ENCODE data around the gene AMZ2.
"Not testable (repeated sequence)": the region's sequence is repeated elsewhere in the genome, so short reads cannot be mapped to it uniquely, and the experiment has no call there.

The AMZ2 gene

GRCh38 chr17:68248891-68249290 lies 1.0 kb downstream of the AMZ2 start:
- no peak for DNase-seq (ENCODE audit: extremely low read depth, insufficient read length)
- no peaks in the 10 kb centered on the region; the same call in 1 of the 2 replicates for H3K36me3 ChIP-seq (ENCODE audit: control insufficient read depth, insufficient read depth, low read length)
- H3K27me3 ChIP-seq (replicated peaks; ENCODE audit: control insufficient read depth, insufficient read depth, low read length) = no peaks in the 10 kb centered on the region
- H3K4me3 ChIP-seq (replicated peaks; ENCODE audit: low read depth, low read length) = peak overlapping the region; percentile 72
- TF ChIP-seq, protein P1, sequence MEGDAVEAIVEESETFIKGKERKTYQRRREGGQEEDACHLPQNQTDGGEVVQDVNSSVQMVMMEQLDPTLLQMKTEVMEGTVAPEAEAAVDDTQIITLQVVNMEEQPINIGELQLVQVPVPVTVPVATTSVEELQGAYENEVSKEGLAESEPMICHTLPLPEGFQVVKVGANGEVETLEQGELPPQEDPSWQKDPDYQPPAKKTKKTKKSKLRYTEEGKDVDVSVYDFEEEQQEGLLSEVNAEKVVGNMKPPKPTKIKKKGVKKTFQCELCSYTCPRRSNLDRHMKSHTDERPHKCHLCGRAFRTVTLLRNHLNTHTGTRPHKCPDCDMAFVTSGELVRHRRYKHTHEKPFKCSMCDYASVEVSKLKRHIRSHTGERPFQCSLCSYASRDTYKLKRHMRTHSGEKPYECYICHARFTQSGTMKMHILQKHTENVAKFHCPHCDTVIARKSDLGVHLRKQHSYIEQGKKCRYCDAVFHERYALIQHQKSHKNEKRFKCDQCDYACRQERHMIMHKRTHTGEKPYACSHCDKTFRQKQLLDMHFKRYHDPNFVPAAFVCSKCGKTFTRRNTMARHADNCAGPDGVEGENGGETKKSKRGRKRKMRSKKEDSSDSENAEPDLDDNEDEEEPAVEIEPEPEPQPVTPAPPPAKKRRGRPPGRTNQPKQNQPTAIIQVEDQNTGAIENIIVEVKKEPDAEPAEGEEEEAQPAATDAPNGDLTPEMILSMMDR (IDR thresholded peaks at IDR 0.05; ENCODE audit: insufficient read depth, low read length, poor library complexity, severe bottlenecking) = no peak

- no peak for DNase-seq (ENCODE audit: extremely low read depth, insufficient read length)
- TF ChIP-seq, protein P1 (IDR thresholded peaks at IDR 0.05; ENCODE audit: insufficient read depth, low read length, poor library complexity, severe bottlenecking) = no peak
- H3K4me3 ChIP-seq (replicated peaks; ENCODE audit: low read depth, low read length) = peak overlapping the region; percentile 27
- peaks cover 2% of the 10 kb centered on the region; the same call in 1 of the 2 replicates for H3K36me3 ChIP-seq (ENCODE audit: control insufficient read depth, insufficient read depth, low read length)
- no peaks in the 10 kb centered on the region for H3K27me3 ChIP-seq (replicated peaks; ENCODE audit: control insufficient read depth, insufficient read depth, low read length)
Observed at GRCh38 chr17:68249354-68249765, 1.5 kb downstream of the AMZ2 start.

DNA sequence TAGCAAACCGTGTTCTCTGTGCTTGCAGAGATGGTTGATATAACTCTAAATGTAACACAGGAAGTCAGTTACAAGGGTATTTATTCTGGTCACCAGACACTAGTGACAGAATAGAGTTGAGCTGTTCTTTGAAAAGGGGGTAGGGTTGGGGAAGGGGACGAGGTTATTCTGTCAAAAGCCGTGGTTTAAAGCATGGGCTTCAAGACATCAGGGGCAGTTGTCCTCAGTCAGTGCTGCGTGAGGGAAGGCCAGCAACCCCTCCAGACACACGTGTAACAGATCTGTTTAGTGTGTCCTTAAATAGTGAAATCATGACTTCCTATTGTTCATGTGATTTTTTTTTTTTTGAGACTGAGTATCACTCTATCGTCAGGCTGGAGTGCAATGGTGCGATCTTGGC lies 5.6 kb downstream of the AMZ2 start:
- not testable (repeated sequence) for H3K27me3 ChIP-seq (replicated peaks; ENCODE audit: control insufficient read depth, insufficient read depth, low read length); H3K4me3 ChIP-seq (replicated peaks; ENCODE audit: low read depth, low read length); DNase-seq (ENCODE audit: extremely low read depth, insufficient read length)
- peaks cover 10% of the 10 kb centered on the region for H3K36me3 ChIP-seq (ENCODE audit: control insufficient read depth, insufficient read depth, low read length)

- DNase-seq (ENCODE audit: extremely low read depth, insufficient read length) = no peak
- H3K4me3 ChIP-seq (replicated peaks; ENCODE audit: low read depth, low read length) = no peak overlapping the region
- H3K27me3 ChIP-seq (replicated peaks; ENCODE audit: control insufficient read depth, insufficient read depth, low read length) = no peaks in the 10 kb centered on the region
- peaks cover 10% of the 10 kb centered on the region for H3K36me3 ChIP-seq (ENCODE audit: control insufficient read depth, insufficient read depth, low read length)
- TF ChIP-seq, protein P1 (IDR thresholded peaks at IDR 0.05; ENCODE audit: insufficient read depth, low read length, poor library complexity, severe bottlenecking) = no peak
Observed at GRCh38 chr17:68255151-68255550, 7.3 kb downstream of the AMZ2 start.

- Histone ChIP-seq H3K4me3 (replicated peaks; ENCODE audit: low read depth, low read length) (no peak overlapping the region), H3K36me3 (ENCODE audit: control insufficient read depth, insufficient read depth, low read length) (peaks cover 10% of the 10 kb centered on the region), H3K27me3 (replicated peaks; ENCODE audit: control insufficient read depth, insufficient read depth, low read length) (no peaks in the 10 kb centered on the region)
- DNase-seq (ENCODE audit: extremely low read depth, insufficient read length) = no peak
- TF ChIP-seq, protein P1 (IDR thresholded peaks at IDR 0.05; ENCODE audit: insufficient read depth, low read length, poor library complexity, severe bottlenecking) = no peak
Observed at GRCh38 chr17:68255731-68256538, 8.1 kb downstream of the AMZ2 start.

- DNase-seq (ENCODE audit: extremely low read depth, insufficient read length); H3K4me3 ChIP-seq (replicated peaks; ENCODE audit: low read depth, low read length); H3K27me3 ChIP-seq (replicated peaks; ENCODE audit: control insufficient read depth, insufficient read depth, low read length): not testable (repeated sequence)
- peaks cover 10% of the 10 kb centered on the region for H3K36me3 ChIP-seq (ENCODE audit: control insufficient read depth, insufficient read depth, low read length)
Observed at GRCh38 chr17:68256701-68257100, 8.9 kb downstream of the AMZ2 start.
